Smooth muscle cell (in vitro differentiated cells): Measurements from ENCODE around the gene SLX4IP. TPM values are rescaled to one million over a fixed set of nuclear protein-coding genes. Genes with fewer than 3 reads are reported as not detected.

ENCODE experiments used
- DNase-seq: peaks from one replicate; lab custom pipeline; 2025; ENCODE audit not compliant: unreplicated experiment; lab: John Stamatoyannopoulos, UW
- H2AFZ ChIP-seq: fragments of 200-600 bp; sonication (generic); 2 replicates; pipeline ENCODE4 v1.6.0; 2016; ENCODE audit warnings: antibody characterized with exemption, low read depth, mild to moderate bottlenecking
- H3F3A ChIP-seq: fragments of 200-600 bp; sonication (generic); 2 replicates; pipeline ENCODE4 v1.6.0; 2017; ENCODE audit warnings: antibody characterized with exemption, low read depth
- H3K27ac ChIP-seq: fragments of 200-600 bp; sonication (generic); 2 replicates; pipeline ENCODE4 v1.5.1; 2016; ENCODE audit warnings: low read depth, mild to moderate bottlenecking
- H3K27me3 ChIP-seq: fragments of 200-600 bp; sonication (generic); 2 replicates; pipeline ENCODE4 v1.6.1; 2016; ENCODE audit warnings: low read depth, mild to moderate bottlenecking
- H3K36me3 ChIP-seq: fragments of 200-600 bp; sonication (generic); 2 replicates; pipeline ENCODE4 v1.5.1; 2016; ENCODE audit warnings: low read depth
- H3K4me1 ChIP-seq: fragments of 200-600 bp; sonication (generic); 2 replicates; pipeline ENCODE4 v1.5.1; 2016; ENCODE audit warnings: low read depth
- H3K4me2 ChIP-seq: fragments of 200-600 bp; sonication (generic); 2 replicates; pipeline ENCODE4 v1.6.0; 2016; ENCODE audit warnings: mild to moderate bottlenecking
- H3K4me3 ChIP-seq: fragments of 200-600 bp; sonication (generic); 2 replicates; pipeline ENCODE4 v1.5.1; 2016; ENCODE audit warnings: mild to moderate bottlenecking
- H3K79me2 ChIP-seq: fragments of 200-600 bp; sonication (generic); 2 replicates; pipeline ENCODE4 v1.6.0; 2016; ENCODE audit warnings: low read depth, mild to moderate bottlenecking
- H3K9ac ChIP-seq: fragments of 200-600 bp; sonication (generic); 2 replicates; pipeline ENCODE4 v1.6.0; 2016; ENCODE audit warnings: low read depth
- H3K9me3 ChIP-seq: fragments of 200-600 bp; sonication (generic); replicated peaks from 2 replicates; pipeline ENCODE4 v1.5.1; 2016; ENCODE audit warnings: low read depth
- H4K20me1 ChIP-seq: fragments of 200-600 bp; sonication (generic); 2 replicates; pipeline ENCODE4 v1.6.0; 2016; ENCODE audit warnings: low read depth
- CTCF ChIP-seq: fragments of 200-600 bp; sonication (generic); IDR thresholded peaks from 2 replicates; pipeline ENCODE4 v1.5.1; 2017; ENCODE audit warnings: borderline replicate concordance, mild to moderate bottlenecking, antibody characterized with exemption; ENCODE audit not compliant: insufficient read depth, poor library complexity, severe bottlenecking
- WGBS: methylation state at CpG from one replicate; pipeline ENCODE4 v1.1.7; 2016; ENCODE audit warnings: low lambda C conversion rate; 5-methylcytosine and 5-hydroxymethylcytosine counted together
- polyA plus RNA-seq: library from polyadenylated mRNA; unstranded; fragments of >200 nt; fragmentation: Nextera tagmentation; extraction: Ambion mirVana; gene quantifications from 2 replicates; pipeline ENCODE4 v1.2.1, GENCODE V29; 2016
- total RNA-seq: library from RNA; depleted of rRNA; stranded (reverse); fragments of >200 nt; gene quantifications from 2 replicates; pipeline ENCODE4 v1.2.3, GENCODE V29; 2014

Gene SLX4IP
- total and polyA plus RNA-seq, 2 experiments from 2014 or later = 1.2 to 6.2 TPM

GRCh38 chr20:10655720-10656669, 220.9 kb downstream of the SLX4IP start:
- no peak overlapping the region for H3K9ac ChIP-seq
- H3K36me3 ChIP-seq = no peaks in the 10 kb centered on the region
- 28% methylated on average over 15 of the region's 15 CpGs for WGBS
- H3K4me3 ChIP-seq = no peak overlapping the region
- TF ChIP-seq CTCF = no peak
- H3K9me3 ChIP-seq = no peaks in the 10 kb centered on the region
- H3K79me2 ChIP-seq = peaks cover 31% of the 10 kb centered on the region
- peaks cover 59% of the 10 kb centered on the region for H4K20me1 ChIP-seq
- H3K4me2 ChIP-seq = peak overlapping the region; percentile 83
- H3K4me1 ChIP-seq = peaks cover 75% of the 10 kb centered on the region
- H3K27me3 ChIP-seq = no peaks in the 10 kb centered on the region
- H3F3A ChIP-seq = peaks cover 32% of the 10 kb centered on the region
- no peak for DNase-seq
- peak overlapping the region; percentile 94 for H3K27ac ChIP-seq
- H2AFZ ChIP-seq = no peak overlapping the region

DNA sequence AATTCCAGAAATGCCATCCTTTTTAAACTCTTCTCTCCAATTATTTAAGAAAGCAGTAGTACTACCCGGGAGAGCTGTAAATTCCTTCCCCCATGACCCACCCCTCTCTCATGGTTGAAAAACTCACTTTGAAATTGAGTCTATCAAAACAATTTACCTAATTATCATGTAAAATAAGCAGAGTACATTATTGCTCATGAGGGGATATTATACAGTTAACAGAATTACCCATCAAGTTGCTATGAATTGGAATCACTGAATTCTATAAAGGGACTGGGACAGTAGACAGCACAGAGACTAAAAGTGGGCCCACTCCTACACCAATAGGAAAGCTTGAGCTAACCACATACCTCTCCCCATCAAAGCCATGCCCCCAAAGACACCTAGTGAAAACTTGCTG, 222.3 kb downstream of the SLX4IP start:
- Histone ChIP-seq H3K4me2 (peak overlapping the region; percentile 83), H3K9me3 (no peaks in the 10 kb centered on the region), H3K27me3 (no peaks in the 10 kb centered on the region), H3K27ac (peak overlapping the region; percentile 94), H3K36me3 (no peaks in the 10 kb centered on the region), H2AFZ (no peak overlapping the region), H3K79me2 (peaks cover 39% of the 10 kb centered on the region), H3K4me1 (peaks cover 60% of the 10 kb centered on the region), H3K4me3 (no peak overlapping the region), H4K20me1 (peaks cover 74% of the 10 kb centered on the region), H3K9ac (no peak overlapping the region), H3F3A (peaks cover 25% of the 10 kb centered on the region)
- TF ChIP-seq CTCF = no peak
- WGBS = 55% methylated on average over 1 of the region's 1 CpG
- no peak for DNase-seq

DNA sequence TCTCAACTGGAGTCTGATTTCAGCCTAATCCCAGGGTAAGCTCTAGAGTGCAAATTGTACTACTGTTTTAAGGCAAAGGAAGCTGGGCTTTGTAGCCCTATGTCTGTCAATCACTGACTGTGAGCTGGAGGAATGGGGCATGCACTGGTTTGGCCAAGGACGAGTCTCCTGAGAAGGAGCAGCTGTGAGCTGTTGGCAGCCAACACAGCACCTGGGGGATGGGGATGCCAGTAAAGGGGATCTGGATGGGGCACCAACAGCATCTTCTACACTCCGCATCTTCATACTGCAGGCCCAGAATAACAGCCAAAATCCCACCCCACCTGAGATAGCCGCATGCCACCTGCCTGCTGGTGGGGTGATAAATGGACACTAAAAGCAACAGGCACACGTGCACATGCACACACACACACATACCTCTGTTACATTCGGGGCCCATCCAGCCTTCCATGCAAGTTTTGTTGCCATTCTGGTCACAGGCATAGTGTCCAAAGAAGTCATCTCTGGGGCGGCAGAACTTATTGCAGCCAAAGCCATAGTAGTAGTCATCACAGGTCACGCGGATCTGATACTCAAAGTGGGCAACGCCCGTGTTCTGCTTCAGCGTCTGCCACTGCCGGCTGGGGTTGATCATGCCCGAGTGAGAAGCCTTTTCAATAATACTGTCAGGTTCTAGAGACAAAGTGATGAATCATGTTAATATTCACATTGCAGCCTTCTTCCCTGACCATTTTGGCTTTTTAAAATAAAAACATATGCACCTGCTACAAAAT, 223.1 kb downstream of the SLX4IP start:
- no peak overlapping the region for H2AFZ ChIP-seq
- H4K20me1 ChIP-seq = peaks cover 74% of the 10 kb centered on the region
- H3K4me3 ChIP-seq = no peak overlapping the region
- H3K36me3 ChIP-seq = no peaks in the 10 kb centered on the region
- no peak overlapping the region for H3K9ac ChIP-seq
- H3K4me1 ChIP-seq = peaks cover 52% of the 10 kb centered on the region
- no peaks in the 10 kb centered on the region for H3K9me3 ChIP-seq
- no peak for TF ChIP-seq CTCF
- no peak overlapping the region for H3K4me2 ChIP-seq
- no peak for DNase-seq
- peaks cover 22% of the 10 kb centered on the region for H3F3A ChIP-seq
- peaks cover 47% of the 10 kb centered on the region for H3K79me2 ChIP-seq
- H3K27ac ChIP-seq = peak overlapping the region; percentile 57
- H3K27me3 ChIP-seq = no peaks in the 10 kb centered on the region
- 92% methylated on average over 13 of the region's 13 CpGs for WGBS
